Breast epithelium (tissue), 4 donors: ENCODE results near the gene ASNSD1. TPM values are rescaled to one million over a fixed set of nuclear protein-coding genes. Genes with fewer than 3 reads are reported as not detected.

Experiments
- DNase-seq, 2 donors: peaks; one replicate each; pipeline ENCODE4 v3.0.0-alpha.2; 2019; ENCODE audit warnings: low spot score in 2 of 2
- H3K27ac ChIP-seq, 2 donors: fragments of 200-600 bp; sonication (generic) in 1 of 2; one replicate each; pipeline ENCODE4 v1.5.1; 2016 to 2019; ENCODE audit warnings: mild to moderate bottlenecking in 1 of 2
- H3K27me3 ChIP-seq, 2 donors: fragments of 200-600 bp; sonication (generic) in 1 of 2; one replicate each; pipeline versions ENCODE4 v1.5.1 to v1.6.0; 2017 to 2019; ENCODE audit warnings: control low read depth in 1 of 2, mild to moderate bottlenecking in 1 of 2
- H3K36me3 ChIP-seq: fragments of 200-600 bp; one replicate; pipeline ENCODE4 v1.5.1; 2019
- H3K4me1 ChIP-seq, 2 donors: fragments of 200-600 bp; sonication (generic); one replicate each; pipeline ENCODE4 v1.5.1; 2016 to 2019; ENCODE audit warnings: control low read depth in 1 of 2
- H3K4me3 ChIP-seq, 3 donors: fragments of 200-600 bp; sonication (generic); 1 replicate in 2 of 3; 2 replicates in 1 of 3; pipeline ENCODE4 v1.5.1; 2016 to 2019; ENCODE audit warnings: mild to moderate bottlenecking in 3 of 3, moderate library complexity in 2 of 3
- H3K9me3 ChIP-seq, 2 donors: fragments of 200-600 bp; sonication (generic) in 1 of 2; one replicate each; pipeline ENCODE4 v1.5.1; 2016 to 2019; ENCODE audit warnings: control low read depth in 1 of 2
- POLR2A ChIP-seq: fragments of 450-650 bp; IDR thresholded peaks from one replicate; pipeline ENCODE4 v1.6.1; 2016; ENCODE audit warnings: antibody characterized with exemption, mild to moderate bottlenecking, moderate library complexity
- intact Hi-C: fragments of 100-400 bp; cut with DNase I; formaldehyde crosslinking; loops from one replicate; pipeline ENCODE4 v1.15.1; 2023; ENCODE audit warnings: low total_unique reads
- total RNA-seq, 3 donors: library from RNA; depleted of rRNA; stranded (reverse); fragments of >200 nt; gene quantifications; one replicate each; pipeline ENCODE4 v1.1.0, GENCODE V29; 2016

The ASNSD1 gene
- total RNA-seq, 3 donors from 2014 or later = 48.0 to 65.6 (median 54.7) TPM

- Histone ChIP-seq H3K4me3 (no peak overlapping the region), H3K27me3 (no peaks in the 10 kb centered on the region), H3K9me3 (no peaks in the 10 kb centered on the region), H3K36me3 (no peaks in the 10 kb centered on the region), H3K27ac (no peak overlapping the region), H3K4me1 (no peaks in the 10 kb centered on the region)
- no peak for DNase-seq
- TF ChIP-seq POLR2A = no peak
- intact Hi-C loops = no loop called here
These were observed 58.3 kb downstream of the ASNSD1 start for GRCh38 chr2:189719571-189719970.

Other genes with a start within 250 kb of the ASNSD1 start
- 10 to 100 TPM; 40.0 to 52.4 (median 45.2) TPM for gene WDR75, start 220.0 kb upstream of the ASNSD1 start, total RNA-seq
- gene SLC40A1, start 80.7 kb upstream of the ASNSD1 start, total RNA-seq = 100 to 1,000 TPM in 2 of 3 donors, 10 to 100 TPM in 1; 42.2 to 183 (median 162) TPM
- 10 to 100 TPM; 11.5 to 22.1 (median 21.1) TPM for gene ANKAR, start 13.2 kb downstream of the ASNSD1 start, total RNA-seq
- gene OSGEPL1, start 101.3 kb downstream of the ASNSD1 start, total RNA-seq = 10 to 100 TPM in 1 of 3 donors, 1 to 10 TPM in 2; 5.3 to 11.6 (median 9.2) TPM
- 10 to 100 TPM; 85.2 to 97.0 (median 90.6) TPM for gene ORMDL1, start 122.9 kb downstream of the ASNSD1 start, total RNA-seq
- gene PMS1, start 123.0 kb downstream of the ASNSD1 start, total RNA-seq = 10 to 100 TPM; 18.1 to 29.1 (median 21.0) TPM